Duodenal mucosa (tissue), 2 donors: ENCODE results near the gene BTG1.
"Not testable (repeated sequence)": the region's sequence is repeated elsewhere in the genome, so short reads cannot be mapped to it uniquely, and the experiment has no call there.

ENCODE experiments used
- H3K27ac ChIP-seq: one replicate; pipeline ENCODE4 v1.7.0; 2013; ENCODE audit warnings: low read depth, low read length
- H3K27me3 ChIP-seq, 2 donors: one replicate each; pipeline ENCODE4 v1.7.0; 2013; ENCODE audit warnings: low read length in 2 of 2, control low read depth in 1 of 2; ENCODE audit not compliant: insufficient read depth in 2 of 2, control insufficient read depth in 1 of 2
- H3K36me3 ChIP-seq, 2 donors: one replicate each; pipeline ENCODE4 v1.7.0; 2013; ENCODE audit warnings: low read length in 2 of 2, control low read depth in 1 of 2; ENCODE audit not compliant: insufficient read depth in 2 of 2, control insufficient read depth in 1 of 2
- H3K4me1 ChIP-seq, 2 donors: one replicate each; pipeline ENCODE4 v1.7.0; 2013; ENCODE audit warnings: low read length in 2 of 2, control low read depth in 1 of 2; ENCODE audit not compliant: insufficient read depth in 2 of 2, control insufficient read depth in 1 of 2
- H3K4me3 ChIP-seq, 2 donors: one replicate each; pipeline ENCODE4 v1.7.0; 2013; ENCODE audit warnings: low read length in 2 of 2, low read depth in 1 of 2
- H3K9ac ChIP-seq, 2 donors: one replicate each; pipeline ENCODE4 v1.7.0; 2013; ENCODE audit warnings: low read length in 2 of 2, low read depth in 1 of 2
- H3K9me3 ChIP-seq, 2 donors: one replicate each; pipeline ENCODE4 v1.7.0; 2013; ENCODE audit warnings: low read length in 2 of 2, control low read depth in 1 of 2; ENCODE audit not compliant: control insufficient read depth in 1 of 2

Gene BTG1

GRCh38 chr12:92135541-92135940, 10.1 kb downstream of the BTG1 start:
- H3K27me3 ChIP-seq, H3K36me3 ChIP-seq: not testable (repeated sequence)

GRCh38 chr12:92134638-92135274, 10.9 kb downstream of the BTG1 start:
- Histone ChIP-seq H3K27ac (no peak overlapping the region), H3K9me3 (no peaks in the 10 kb centered on the region), H3K9ac (no peak overlapping the region), H3K36me3 (peaks cover 0 to 3% of the 10 kb centered on the region in 2 donors), H3K4me3 (no peak overlapping the region), H3K27me3 (no peaks in the 10 kb centered on the region), H3K4me1 (peaks cover 56 to 88% of the 10 kb centered on the region in 2 donors)

More at GRCh38 chr12:92135541-92135940, 10.1 kb downstream of the BTG1 start:
- peaks cover 59 to 81% of the 10 kb centered on the region in 2 donors for H3K4me1 ChIP-seq
- not testable (repeated sequence) for H3K27ac ChIP-seq, H3K9ac ChIP-seq, H3K4me3 ChIP-seq, H3K9me3 ChIP-seq

- Histone ChIP-seq H3K9me3 (no peaks in the 10 kb centered on the region), H3K4me1 (peaks cover 50 to 81% of the 10 kb centered on the region in 2 donors), H3K9ac (no peak overlapping the region), H3K27ac (no peak overlapping the region), H3K36me3 (no peaks in the 10 kb centered on the region), H3K4me3 (peak overlapping the region in 1 of 2 donors; percentile 1), H3K27me3 (no peaks in the 10 kb centered on the region)
Observed at GRCh38 chr12:92133795-92134637, 11.6 kb downstream of the BTG1 start.

- no peak overlapping the region for H3K27ac ChIP-seq
Observed at GRCh38 chr12:92133171-92133570, 12.5 kb downstream of the BTG1 start.

GRCh38 chr12:92132288-92132687, 13.4 kb downstream of the BTG1 start:
- peaks cover 36 to 63% of the 10 kb centered on the region in 2 donors for H3K4me1 ChIP-seq
- H3K9me3 ChIP-seq = no peaks in the 10 kb centered on the region
- no peaks in the 10 kb centered on the region for H3K27me3 ChIP-seq
- no peak overlapping the region for H3K9ac ChIP-seq
- H3K36me3 ChIP-seq = no peaks in the 10 kb centered on the region
- H3K4me3 ChIP-seq = no peak overlapping the region
- no peak overlapping the region for H3K27ac ChIP-seq

More at GRCh38 chr12:92133171-92133570, 12.5 kb downstream of the BTG1 start:
- no peak overlapping the region for H3K4me3 ChIP-seq
- no peaks in the 10 kb centered on the region for H3K27me3 ChIP-seq
- H3K9me3 ChIP-seq = no peaks in the 10 kb centered on the region
- peaks cover 45 to 72% of the 10 kb centered on the region in 2 donors for H3K4me1 ChIP-seq
- no peaks in the 10 kb centered on the region for H3K36me3 ChIP-seq
- no peak overlapping the region for H3K9ac ChIP-seq

GRCh38 chr12:92130999-92131398, 14.6 kb downstream of the BTG1 start:
- no peaks in the 10 kb centered on the region for H3K9me3 ChIP-seq
- no peak overlapping the region for H3K9ac ChIP-seq
- H3K4me1 ChIP-seq = peaks cover 24 to 51% of the 10 kb centered on the region in 2 donors
- no peaks in the 10 kb centered on the region for H3K27me3 ChIP-seq
- H3K27ac ChIP-seq = no peak overlapping the region
- no peak overlapping the region for H3K4me3 ChIP-seq
- H3K36me3 ChIP-seq = no peaks in the 10 kb centered on the region

GRCh38 chr12:92129609-92130008, 16.0 kb downstream of the BTG1 start:
- no peaks in the 10 kb centered on the region for H3K9me3 ChIP-seq
- H3K36me3 ChIP-seq = no peaks in the 10 kb centered on the region
- H3K27me3 ChIP-seq = no peaks in the 10 kb centered on the region
- H3K4me3 ChIP-seq = no peak overlapping the region
- H3K27ac ChIP-seq = no peak overlapping the region
- H3K9ac ChIP-seq = no peak overlapping the region
- H3K4me1 ChIP-seq = peaks cover 21 to 51% of the 10 kb centered on the region in 2 donors

GRCh38 chr12:92128612-92129011, 17.0 kb downstream of the BTG1 start:
- Histone ChIP-seq H3K4me1 (peaks cover 13 to 47% of the 10 kb centered on the region in 2 donors), H3K27me3 (no peaks in the 10 kb centered on the region), H3K9ac (no peak overlapping the region), H3K9me3 (no peaks in the 10 kb centered on the region), H3K27ac (no peak overlapping the region), H3K36me3 (no peaks in the 10 kb centered on the region), H3K4me3 (no peak overlapping the region)

GRCh38 chr12:92124689-92125029, 21.0 kb downstream of the BTG1 start:
- Histone ChIP-seq H3K9ac (no peak overlapping the region), H3K27ac (no peak overlapping the region), H3K27me3 (no peaks in the 10 kb centered on the region), H3K9me3 (peaks cover 2% of the 10 kb centered on the region in 2 donors), H3K36me3 (no peaks in the 10 kb centered on the region), H3K4me3 (peak overlapping the region in 1 of 2 donors; percentile 30), H3K4me1 (peaks cover 0 to 27% of the 10 kb centered on the region in 2 donors)
